PC-3 (cell line): ENCODE results near the gene ARHGEF3. TPM values are rescaled to one million over a fixed set of nuclear protein-coding genes. Genes with fewer than 3 reads are reported as not detected.

Experiments
- ATAC-seq: fragments of 200-7000 bp; cut with Tn5 transposase; 2 replicates; pipeline ENCODE4 v1.9.1; 2020; ENCODE audit warnings: mild to moderate bottlenecking, moderate library complexity
- BruUV-seq: library from RNA; stranded (reverse); fragments of 400-500 nt; replicated peaks from 2 replicates; lab custom pipeline; 2021; lab: Mats Ljungman, UMichigan
- CTCF ChIA-PET: fragments of 300-600 bp; sonication (Branson Sonifier 250); formaldehyde crosslinking; loops from one replicate; lab custom pipeline; 2022; ENCODE audit warnings: antibody characterized with exemption; lab: Charles Lee
- POLR2A ChIA-PET: fragments of 300-600 bp; sonication (Branson Sonifier 250); formaldehyde crosslinking; loops from one replicate; lab custom pipeline; 2022; ENCODE audit warnings: antibody characterized with exemption; ENCODE audit not compliant: unreplicated experiment; lab: Charles Lee
- DNase-seq: peaks from one replicate; pipeline ENCODE4 v3.0.0-alpha.2; 2015
- H2AFZ ChIP-seq: fragments of 300-600 bp; sonication (generic); 2 replicates; pipeline ENCODE4 v1.6.0; 2016; ENCODE audit warnings: antibody characterized with exemption, low read length
- H3F3A ChIP-seq: fragments of 300-600 bp; sonication (generic); one replicate; pipeline ENCODE4 v1.6.0; 2017; ENCODE audit warnings: antibody characterized with exemption, low read length, control low read depth, mild to moderate bottlenecking; ENCODE audit not compliant: unreplicated experiment
- H3K27ac ChIP-seq: fragments of 300-600 bp; sonication (generic); 2 replicates; pipeline ENCODE4 v1.5.1; 2016; ENCODE audit warnings: mild to moderate bottlenecking, low read length
- H3K27me3 ChIP-seq: fragments of 300-600 bp; sonication (generic); 2 replicates; pipeline ENCODE4 v1.6.1; 2016; ENCODE audit warnings: low read length, mixed read lengths
- H3K36me3 ChIP-seq: fragments of 300-600 bp; sonication (generic); 2 replicates; pipeline ENCODE4 v1.6.1; 2016; ENCODE audit warnings: low read depth, mixed run types, low read length, mixed read lengths
- H3K4me1 ChIP-seq: fragments of 300-600 bp; sonication (generic); 2 replicates; pipeline ENCODE4 v1.5.1; 2016; ENCODE audit warnings: low read length; ENCODE audit not compliant: insufficient read depth
- H3K4me2 ChIP-seq: fragments of 300-600 bp; sonication (generic); 2 replicates; pipeline ENCODE4 v1.6.0; 2016; ENCODE audit warnings: low read length
- H3K4me3 ChIP-seq: fragments of 300-600 bp; sonication (generic); 2 replicates; pipeline ENCODE4 v1.5.1; 2016; ENCODE audit warnings: mild to moderate bottlenecking, low read length, mixed read lengths
- H3K79me2 ChIP-seq: fragments of 300-600 bp; sonication (generic); 2 replicates; pipeline ENCODE4 v1.6.1; 2017; ENCODE audit warnings: low read length, mixed read lengths
- H3K9ac ChIP-seq: fragments of 300-600 bp; sonication (generic); 2 replicates; pipeline ENCODE4 v1.6.0; 2016; ENCODE audit warnings: mild to moderate bottlenecking, low read length
- H3K9me2 ChIP-seq: fragments of 300-600 bp; sonication (generic); replicated peaks from 2 replicates; pipeline ENCODE4 v1.6.1; 2016; ENCODE audit warnings: mixed run types, low read length, mixed read lengths
- H3K9me3 ChIP-seq: fragments of 300-600 bp; sonication (generic); 2 replicates; pipeline ENCODE4 v1.6.1; 2016; ENCODE audit warnings: low read length, mixed read lengths
- H4K20me1 ChIP-seq: fragments of 300-600 bp; sonication (generic); 2 replicates; pipeline ENCODE4 v1.6.1; 2016; ENCODE audit warnings: low read length, mixed read lengths
- EZH2 ChIP-seq: fragments of 300-600 bp; sonication (generic); IDR thresholded peaks from one replicate; pipeline ENCODE4 v1.6.1; 2017; ENCODE audit warnings: antibody characterized with exemption, mild to moderate bottlenecking, low read length; ENCODE audit not compliant: unreplicated experiment
- EZH2phosphoT487 ChIP-seq: fragments of 300-600 bp; sonication (generic); IDR thresholded peaks from 2 replicates; pipeline ENCODE4 v1.6.1; 2018; ENCODE audit warnings: mild to moderate bottlenecking, antibody characterized with exemption, low read length, borderline replicate concordance
- intact Hi-C: fragments of 100-400 bp; cut with micrococcal nuclease; formaldehyde crosslinking; loops from 2 replicates; pipeline ENCODE4 v1.9.0; 2023
- total RNA-seq: library from RNA; depleted of rRNA; stranded (reverse); fragments of >200 nt; gene quantifications from 2 replicates; pipeline ENCODE4 v1.2.3, GENCODE V29; 2014
- TF ChIP-seq, protein P1 (sequence below): fragments of 300-600 bp; sonication (generic); conservative IDR thresholded peaks from 2 replicates; pipeline ENCODE4 v1.5.1; 2017; ENCODE audit warnings: antibody characterized with exemption, low read depth, mild to moderate bottlenecking, low read length

Gene ARHGEF3
- total RNA-seq, 1 experiment from 2014 or later = 8.7 TPM

DNA sequence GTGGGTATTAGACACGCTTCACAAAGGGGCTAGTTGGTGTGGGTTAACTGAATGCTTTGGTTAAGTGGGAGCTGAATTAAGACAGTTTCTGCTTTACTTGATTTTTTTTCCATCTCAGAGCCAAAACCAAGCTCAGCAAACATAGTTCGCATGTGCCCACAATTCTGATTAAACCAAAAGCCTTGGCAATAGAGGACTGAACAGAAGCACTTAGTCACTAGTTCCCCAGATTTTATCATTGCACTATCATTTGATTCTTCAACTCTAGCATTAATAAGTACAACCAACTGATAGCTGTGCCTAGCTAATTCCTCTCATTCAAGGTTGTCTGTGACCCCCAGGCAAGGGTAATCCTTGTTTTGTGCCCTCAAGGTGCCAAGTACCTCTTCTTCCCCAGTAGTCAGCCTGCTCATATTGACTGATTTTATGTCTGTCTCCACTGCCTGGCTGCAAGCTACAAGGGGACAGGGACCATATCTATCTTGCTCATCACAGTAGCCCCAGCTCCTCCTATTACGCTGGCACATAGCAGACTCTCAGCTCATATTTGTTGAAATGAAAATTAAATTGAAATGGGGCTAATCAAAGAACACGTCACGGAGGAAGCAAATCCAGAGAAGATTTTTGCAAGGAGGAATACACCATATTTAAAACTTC is 9.9 kb upstream of the ARHGEF3 start:
- H2AFZ ChIP-seq = peak overlapping the region; percentile 13; the same call in 1 of the 2 replicates
- H3K27me3 ChIP-seq = no peaks in the 10 kb centered on the region
- no TSS peak for BruUV-seq
- H3K9me3 ChIP-seq = no peaks in the 10 kb centered on the region
- no peak for DNase-seq
- no peaks in the 10 kb centered on the region for H3K9me2 ChIP-seq
- no peak for ATAC-seq
- intact Hi-C loops = loop anchor here (2.0 to 5.0 kb wide), 4 partner anchors 29 to 111 kb away; no protein-coding TSS in a partner anchor
- TF ChIP-seq EZH2 (no peak), EZH2phosphoT487 (no peak)
- TF ChIP-seq, protein P1, sequence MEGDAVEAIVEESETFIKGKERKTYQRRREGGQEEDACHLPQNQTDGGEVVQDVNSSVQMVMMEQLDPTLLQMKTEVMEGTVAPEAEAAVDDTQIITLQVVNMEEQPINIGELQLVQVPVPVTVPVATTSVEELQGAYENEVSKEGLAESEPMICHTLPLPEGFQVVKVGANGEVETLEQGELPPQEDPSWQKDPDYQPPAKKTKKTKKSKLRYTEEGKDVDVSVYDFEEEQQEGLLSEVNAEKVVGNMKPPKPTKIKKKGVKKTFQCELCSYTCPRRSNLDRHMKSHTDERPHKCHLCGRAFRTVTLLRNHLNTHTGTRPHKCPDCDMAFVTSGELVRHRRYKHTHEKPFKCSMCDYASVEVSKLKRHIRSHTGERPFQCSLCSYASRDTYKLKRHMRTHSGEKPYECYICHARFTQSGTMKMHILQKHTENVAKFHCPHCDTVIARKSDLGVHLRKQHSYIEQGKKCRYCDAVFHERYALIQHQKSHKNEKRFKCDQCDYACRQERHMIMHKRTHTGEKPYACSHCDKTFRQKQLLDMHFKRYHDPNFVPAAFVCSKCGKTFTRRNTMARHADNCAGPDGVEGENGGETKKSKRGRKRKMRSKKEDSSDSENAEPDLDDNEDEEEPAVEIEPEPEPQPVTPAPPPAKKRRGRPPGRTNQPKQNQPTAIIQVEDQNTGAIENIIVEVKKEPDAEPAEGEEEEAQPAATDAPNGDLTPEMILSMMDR = no peak
- H3K4me2 ChIP-seq = peak overlapping the region; percentile 83
- no peaks in the 10 kb centered on the region for H3K79me2 ChIP-seq
- H3F3A ChIP-seq = no peaks in the 10 kb centered on the region
- peak overlapping the region; percentile 53 for H3K4me3 ChIP-seq
- peaks cover 41% of the 10 kb centered on the region for H3K4me1 ChIP-seq
- no peak overlapping the region for H3K9ac ChIP-seq
- H4K20me1 ChIP-seq = no peaks in the 10 kb centered on the region
- POLR2A ChIA-PET = interaction anchor here (0.6 kb wide), 1 partner anchor 13 kb away, joined by 4 read pairs; no protein-coding TSS in a partner anchor
- H3K36me3 ChIP-seq = no peaks in the 10 kb centered on the region
- CTCF ChIA-PET = interaction anchor here (0.6 to 0.8 kb wide), 3 partner anchors 9 to 47 kb away, joined by 3 to 5 read pairs (median 5); partner anchors contain the start of gene ARHGEF3
- H3K27ac ChIP-seq = peak overlapping the region; percentile 69

DNA sequence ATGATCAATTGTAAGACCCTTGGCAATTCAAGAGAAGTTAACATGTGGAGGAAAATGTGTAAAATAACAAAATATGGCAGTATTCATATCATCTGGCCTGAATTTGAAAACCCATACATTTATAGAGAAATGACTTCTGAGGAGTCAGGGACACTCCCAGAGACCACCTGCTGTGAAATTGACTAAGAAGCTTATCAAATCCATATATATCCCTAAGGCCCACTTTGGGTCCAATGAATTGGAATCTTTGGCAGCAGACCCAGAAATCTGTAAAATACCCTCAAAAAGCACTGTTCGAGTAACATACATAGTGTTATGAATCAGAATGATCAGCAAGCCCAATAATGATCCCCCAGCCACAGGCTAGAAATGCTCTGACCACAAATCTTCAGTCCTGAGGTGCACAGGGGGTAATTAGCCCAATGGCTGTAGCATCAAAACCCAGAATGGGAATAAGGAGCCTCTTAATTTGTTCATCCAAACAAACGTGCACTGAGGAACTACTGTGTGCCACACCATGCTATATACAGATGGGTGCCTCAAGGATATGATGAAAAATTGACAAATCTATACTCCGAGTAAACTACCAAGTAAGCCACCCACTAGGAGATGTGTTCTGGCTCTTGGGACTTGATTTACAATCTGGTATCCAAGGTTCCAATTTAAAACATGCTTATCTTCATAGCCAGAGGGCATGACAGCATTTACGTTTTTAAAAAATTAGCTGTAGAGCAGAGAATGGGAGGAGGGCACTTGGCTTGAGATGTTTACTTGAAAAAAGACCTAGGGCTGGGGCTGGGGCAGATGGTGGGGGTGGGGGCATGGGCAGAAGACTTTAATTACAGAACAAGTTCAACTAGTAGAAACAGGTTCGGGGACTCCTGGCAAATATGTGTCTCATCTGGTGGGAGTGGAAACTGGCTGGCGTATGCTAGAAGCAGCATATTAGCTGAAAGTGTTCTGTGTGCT is 9.1 kb upstream of the ARHGEF3 start:
- intact Hi-C loops = loop anchor here (5.0 kb wide), 1 partner anchor 111 kb away; no protein-coding TSS in a partner anchor
- H2AFZ ChIP-seq = peak overlapping the region; percentile 13; the same call in 1 of the 2 replicates
- ChIA-PET CTCF (no interaction called here), POLR2A (interaction anchor here (0.6 kb wide), 1 partner anchor 14 kb away, joined by 4 read pairs; no protein-coding TSS in a partner anchor)
- no peaks in the 10 kb centered on the region for H3K9me2 ChIP-seq
- H3K27ac ChIP-seq = peak overlapping the region; percentile 69
- no peaks in the 10 kb centered on the region for H3F3A ChIP-seq
- TF ChIP-seq, protein P1 = no peak
- TF ChIP-seq EZH2 (no peak), EZH2phosphoT487 (no peak)
- H3K9me3 ChIP-seq = no peaks in the 10 kb centered on the region
- no TSS peak for BruUV-seq
- ATAC-seq (peak; percentile 9; the same call in 1 of the 2 replicates), DNase-seq (peak; percentile 81)
- H3K4me1 ChIP-seq = peaks cover 41% of the 10 kb centered on the region
- peak overlapping the region; percentile 53 for H3K4me3 ChIP-seq
- no peaks in the 10 kb centered on the region for H3K27me3 ChIP-seq
- no peaks in the 10 kb centered on the region for H3K79me2 ChIP-seq
- no peak overlapping the region for H3K9ac ChIP-seq
- H4K20me1 ChIP-seq = no peaks in the 10 kb centered on the region
- H3K36me3 ChIP-seq = no peaks in the 10 kb centered on the region
- peak overlapping the region; percentile 83 for H3K4me2 ChIP-seq
